Measurements from ENCODE around the gene CDH2.
"Not testable (repeated sequence)": the region's sequence is repeated elsewhere in the genome, so short reads cannot be mapped to it uniquely, and the experiment has no call there.

The CDH2 gene

GRCh38 chr18:27976806-27977408 is 200.0 kb downstream of the CDH2 start:
- no peak for DNase-seq

- no peak for DNase-seq
Observed at GRCh38 chr18:27970321-27970720, 206.6 kb downstream of the CDH2 start.

- DNase-seq = no peak
Observed at GRCh38 chr18:27969206-27969605, 207.7 kb downstream of the CDH2 start.

- no peak for DNase-seq
Observed at GRCh38 chr18:27967913-27968824, 208.8 kb downstream of the CDH2 start.

GRCh38 chr18:27966881-27967280 is 210.0 kb downstream of the CDH2 start:
- no peak for DNase-seq

- no peak for DNase-seq
Observed at GRCh38 chr18:27964811-27965210, 212.1 kb downstream of the CDH2 start.

GRCh38 chr18:27959101-27959500 is 217.8 kb downstream of the CDH2 start:
- DNase-seq = no peak

GRCh38 chr18:27956001-27956640 is 220.8 kb downstream of the CDH2 start:
- DNase-seq = no peak

GRCh38 chr18:27954226-27954625 is 222.7 kb downstream of the CDH2 start:
- DNase-seq = no peak

GRCh38 chr18:27952741-27953140 is 224.2 kb downstream of the CDH2 start:
- no peak for DNase-seq

- DNase-seq = no peak
Observed at GRCh38 chr18:27950648-27951228, 226.2 kb downstream of the CDH2 start.

- DNase-seq = no peak
Observed at GRCh38 chr18:27948986-27949385, 227.9 kb downstream of the CDH2 start.

- DNase-seq = no peak
Observed at GRCh38 chr18:27942706-27943105, 234.2 kb downstream of the CDH2 start.

- no peak for DNase-seq
Observed at GRCh38 chr18:27931535-27931934, 245.4 kb downstream of the CDH2 start.

GRCh38 chr18:27922780-27923179 is 254.2 kb downstream of the CDH2 start:
- DNase-seq = no peak

GRCh38 chr18:27921904-27922751 is 254.8 kb downstream of the CDH2 start:
- DNase-seq = no peak

- no peak for DNase-seq
Observed at GRCh38 chr18:27921392-27921791, 255.5 kb downstream of the CDH2 start.

GRCh38 chr18:27920836-27921235 is 256.1 kb downstream of the CDH2 start:
- DNase-seq = no peak

- not testable (repeated sequence) for DNase-seq
Observed at GRCh38 chr18:27906189-27906588, 270.7 kb downstream of the CDH2 start.

GRCh38 chr18:27903906-27904305 is 273.0 kb downstream of the CDH2 start:
- no peak for DNase-seq

GRCh38 chr18:27901424-27902226 is 275.3 kb downstream of the CDH2 start:
- DNase-seq = no peak

All from bone marrow (tissue), 2 donors.